NCI-H510A treated with DMSO at 0.1 percent for 48 hours (cell line): Measurements from ENCODE around the gene SLC4A11.
A peak's percentile ranks its signal among the peaks of the same experiment; 100 is the strongest.
"Not testable (repeated sequence)": the region's sequence is repeated elsewhere in the genome, so short reads cannot be mapped to it uniquely, and the experiment has no call there.

Source experiments
- DNase-seq: peaks from one replicate; lab custom pipeline; 2025; lab: John Stamatoyannopoulos, UW

Gene SLC4A11

DNA sequence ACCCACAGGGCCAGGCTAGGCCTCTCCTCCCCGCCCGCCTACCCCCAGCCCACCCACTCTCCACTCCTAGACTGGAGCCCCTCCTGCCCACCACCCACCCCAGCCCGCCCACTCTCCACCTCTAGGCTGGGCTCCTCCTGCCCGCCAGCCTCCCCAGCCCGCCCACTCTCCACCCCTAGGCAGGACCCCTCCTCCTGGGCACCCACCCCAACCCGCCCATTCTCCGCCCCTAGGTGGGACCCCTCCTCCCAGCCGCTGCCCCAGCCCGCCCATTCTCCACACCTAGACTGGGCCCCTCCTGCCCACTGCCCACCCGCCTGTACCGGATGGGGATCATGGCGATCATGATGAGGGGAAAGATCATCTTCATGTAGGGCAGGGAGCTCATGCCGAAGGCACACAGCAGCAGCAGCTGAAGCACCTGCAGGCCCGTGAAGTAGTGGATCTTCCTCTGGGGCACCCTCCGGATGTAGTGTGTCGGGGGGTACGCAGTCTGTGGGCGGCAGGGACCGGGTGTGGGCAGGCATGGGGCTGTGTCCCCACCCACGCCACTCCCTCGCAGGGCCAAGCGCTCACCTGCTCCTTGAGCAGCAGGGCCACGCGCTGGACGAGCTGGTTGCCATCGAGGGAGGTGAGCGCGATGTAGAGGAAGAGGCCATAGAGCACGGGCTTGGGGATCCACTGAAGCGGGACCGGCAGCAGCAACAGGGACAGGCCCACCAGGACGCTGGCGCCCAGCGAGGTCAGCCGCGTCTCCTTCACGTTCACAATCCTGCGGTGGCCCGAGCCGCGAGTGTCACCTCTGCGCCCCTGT, 10.8 kb downstream of the SLC4A11 start:
- no peak for DNase-seq

DNA sequence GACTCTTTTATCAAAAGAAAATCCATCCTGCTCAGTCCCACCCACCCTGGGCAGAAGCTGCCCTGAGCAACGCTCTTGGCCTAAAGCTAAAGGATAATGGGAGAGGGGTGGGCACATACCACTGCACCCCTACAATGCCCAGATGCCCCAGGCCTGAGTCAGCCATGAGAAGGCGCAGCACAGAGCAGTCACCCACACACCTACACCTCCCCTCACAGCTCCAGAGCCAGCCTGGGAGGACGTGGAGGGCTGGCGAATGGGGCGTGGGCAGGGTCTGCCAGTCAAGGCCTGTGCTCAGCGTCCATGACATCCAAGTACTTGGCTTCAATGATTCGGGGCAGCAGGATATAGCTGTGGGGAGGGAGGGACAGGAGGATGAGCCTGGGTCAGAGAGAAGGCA, 11.5 kb downstream of the SLC4A11 start:
- no peak for DNase-seq

DNA sequence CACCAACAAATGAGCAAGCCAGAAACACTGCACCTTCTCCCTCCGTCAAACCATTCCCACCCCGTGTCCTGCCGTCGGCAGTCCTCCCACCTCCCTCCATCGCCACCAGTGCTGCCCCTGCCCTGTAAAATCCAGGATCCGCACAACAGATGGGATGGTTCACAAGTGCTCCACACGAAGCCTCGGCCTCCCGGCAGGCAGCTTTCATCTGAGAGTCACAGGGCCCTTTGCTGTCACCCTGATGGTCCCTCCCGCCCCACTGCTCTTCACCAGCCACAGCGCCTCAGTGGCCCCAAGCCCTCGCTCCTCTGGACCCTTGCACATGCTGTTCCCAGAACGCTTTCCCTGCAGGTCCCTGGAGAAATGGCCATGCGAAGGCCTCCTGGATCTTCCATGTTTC, 12.1 kb downstream of the SLC4A11 start:
- no peak for DNase-seq

DNA sequence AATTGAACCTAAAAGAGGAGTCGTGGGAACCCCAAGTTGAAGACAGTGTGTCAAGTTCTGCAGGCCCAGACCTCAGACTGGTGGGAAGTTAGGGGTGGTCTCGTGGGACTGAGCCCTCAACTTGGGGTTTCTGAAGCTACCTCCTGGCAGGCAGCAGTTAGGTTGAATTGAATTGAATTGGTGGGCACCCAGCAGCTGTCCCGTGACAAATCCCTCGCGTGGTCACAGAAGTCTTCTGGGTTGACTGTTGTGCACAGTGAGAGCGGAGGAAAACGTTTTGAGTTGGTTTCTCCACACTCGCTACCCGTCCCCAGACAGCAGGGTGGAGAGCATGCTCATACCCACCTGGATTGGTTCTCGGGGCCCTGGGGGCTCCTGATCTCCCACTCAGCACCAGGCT, 12.9 kb downstream of the SLC4A11 start:
- no peak for DNase-seq

DNA sequence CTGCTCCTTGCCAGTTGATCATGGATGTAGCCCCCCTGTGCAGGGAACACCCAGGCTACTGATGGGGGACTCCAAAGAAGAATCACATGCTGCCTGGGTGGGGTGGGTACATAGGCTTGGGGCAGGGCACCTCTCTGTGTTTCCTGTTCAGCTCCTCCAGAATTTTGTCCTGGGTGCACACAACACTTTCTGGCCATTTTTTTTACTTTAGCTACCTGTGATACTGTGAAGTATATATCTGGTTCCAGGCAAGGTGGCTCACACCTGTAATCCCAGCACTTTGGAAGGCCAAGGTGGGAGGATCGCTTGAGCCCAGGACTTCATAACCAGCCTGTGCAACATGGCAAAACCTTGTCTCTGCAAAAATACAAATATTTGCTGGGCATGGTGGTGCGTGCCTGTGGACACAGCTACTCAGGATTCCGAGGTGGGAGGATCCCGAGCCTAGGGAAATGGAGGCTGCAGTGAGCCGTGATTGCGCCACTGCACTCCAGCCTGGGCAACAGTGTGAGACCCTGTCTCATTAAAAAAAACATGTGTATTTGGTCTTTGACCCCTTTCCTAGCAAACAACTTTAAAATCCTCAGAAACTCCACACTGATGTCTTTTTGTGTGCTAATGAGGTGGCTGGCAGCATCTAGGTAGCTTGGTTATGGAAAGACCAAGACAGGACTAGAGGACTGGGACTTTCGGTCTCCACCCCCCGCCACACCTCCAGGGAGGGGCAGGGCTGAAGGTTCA, 14.1 kb downstream of the SLC4A11 start:
- peak; percentile 38 for DNase-seq

DNA sequence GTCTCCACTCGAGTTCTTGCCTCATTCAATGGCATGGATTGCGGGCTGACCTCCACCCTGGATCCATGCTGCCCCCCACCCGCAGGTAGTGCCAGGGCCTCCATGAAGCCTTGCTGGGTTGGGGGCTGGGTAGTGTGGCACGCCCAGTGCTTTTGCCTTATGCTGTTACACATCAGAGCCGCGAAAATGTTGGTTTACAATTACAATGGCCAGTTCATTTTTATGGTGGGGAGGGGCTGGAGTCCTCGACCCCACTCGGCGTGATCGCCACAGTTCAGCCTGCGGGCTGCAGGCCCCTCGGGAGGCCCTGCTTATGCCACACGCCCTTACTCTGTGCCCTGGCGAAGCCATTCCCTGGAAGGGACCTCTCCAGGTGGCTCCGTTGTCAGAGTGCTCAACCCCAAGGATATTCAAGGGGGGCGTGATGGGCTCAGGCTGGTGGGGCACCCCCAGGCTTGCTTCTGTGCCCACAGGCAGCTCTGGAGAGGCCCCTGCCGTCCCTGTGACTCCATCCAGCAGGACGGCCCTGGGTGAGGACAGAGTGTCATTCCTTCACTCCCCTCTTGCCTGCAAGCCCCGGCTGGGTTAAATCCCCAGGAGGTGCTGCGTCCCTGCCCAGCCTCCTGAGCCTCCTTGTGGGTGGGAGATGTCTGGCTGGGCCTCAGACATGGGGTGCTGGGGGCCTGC, 14.9 kb downstream of the SLC4A11 start:
- DNase-seq: no peak

DNA sequence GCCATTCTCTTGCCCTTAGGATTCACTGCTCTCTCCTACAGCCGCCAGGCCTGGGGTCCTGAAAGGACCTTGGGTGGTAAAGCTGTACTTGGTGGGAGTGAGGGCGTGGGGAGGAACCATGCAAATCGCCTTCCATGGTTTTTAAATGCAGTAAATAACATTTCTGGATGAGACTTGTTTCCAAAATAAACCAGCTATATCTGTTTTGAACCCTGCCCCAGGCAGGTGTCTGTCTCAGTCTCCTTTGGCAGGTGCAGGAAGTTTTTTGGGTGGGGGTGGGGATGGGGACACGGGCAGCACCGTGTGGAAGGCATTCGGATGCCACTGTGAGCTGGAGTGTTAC, 15.4 kb downstream of the SLC4A11 start:
- no peak for DNase-seq

DNA sequence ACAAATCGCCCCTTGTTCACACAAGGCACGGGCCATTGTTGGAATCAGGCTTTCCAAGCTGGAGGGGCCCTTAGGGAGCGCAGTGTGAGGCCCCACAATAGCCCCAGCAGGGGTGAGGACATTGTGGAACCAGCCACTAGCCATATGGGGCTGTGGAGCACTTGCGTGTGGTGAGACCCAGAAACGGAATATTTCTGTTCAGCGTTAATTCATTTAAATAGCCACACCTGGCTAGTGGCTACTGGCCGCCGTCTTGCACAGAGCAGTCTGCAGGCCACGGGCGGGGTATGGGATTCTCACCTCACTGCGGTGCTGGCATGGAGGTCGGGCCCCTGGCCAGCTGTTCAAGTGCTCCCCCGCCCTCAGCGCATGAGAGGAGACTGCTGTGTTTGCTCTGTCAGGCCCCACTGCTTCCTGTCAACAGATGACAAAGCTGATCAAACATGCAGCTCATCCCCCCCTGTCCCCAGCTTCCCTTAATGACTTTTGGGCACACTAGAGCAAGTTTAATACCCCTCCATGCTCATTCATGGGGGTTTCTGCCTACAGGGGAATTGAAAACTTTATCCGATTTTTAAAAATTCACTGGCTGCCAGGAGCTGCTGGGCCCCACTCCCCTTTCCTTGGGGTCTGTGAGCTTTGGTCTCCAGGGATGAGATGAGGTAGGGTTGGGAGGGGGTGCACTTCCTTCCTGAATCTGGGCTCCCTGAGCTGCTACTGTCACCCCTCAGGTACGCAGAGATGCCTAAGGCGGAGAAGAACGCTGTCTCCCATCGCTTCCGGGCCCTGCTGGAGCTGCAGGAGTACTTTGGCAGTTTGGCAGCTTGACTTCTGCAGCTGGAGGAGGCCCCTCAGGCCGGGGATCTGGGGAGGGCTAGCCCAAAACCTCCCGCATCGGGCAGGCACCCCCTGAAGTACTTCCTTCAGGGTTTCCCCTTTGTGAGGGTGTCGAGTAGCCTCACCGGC, 16.1 kb downstream of the SLC4A11 start:
- DNase-seq: peak; percentile 99

DNA sequence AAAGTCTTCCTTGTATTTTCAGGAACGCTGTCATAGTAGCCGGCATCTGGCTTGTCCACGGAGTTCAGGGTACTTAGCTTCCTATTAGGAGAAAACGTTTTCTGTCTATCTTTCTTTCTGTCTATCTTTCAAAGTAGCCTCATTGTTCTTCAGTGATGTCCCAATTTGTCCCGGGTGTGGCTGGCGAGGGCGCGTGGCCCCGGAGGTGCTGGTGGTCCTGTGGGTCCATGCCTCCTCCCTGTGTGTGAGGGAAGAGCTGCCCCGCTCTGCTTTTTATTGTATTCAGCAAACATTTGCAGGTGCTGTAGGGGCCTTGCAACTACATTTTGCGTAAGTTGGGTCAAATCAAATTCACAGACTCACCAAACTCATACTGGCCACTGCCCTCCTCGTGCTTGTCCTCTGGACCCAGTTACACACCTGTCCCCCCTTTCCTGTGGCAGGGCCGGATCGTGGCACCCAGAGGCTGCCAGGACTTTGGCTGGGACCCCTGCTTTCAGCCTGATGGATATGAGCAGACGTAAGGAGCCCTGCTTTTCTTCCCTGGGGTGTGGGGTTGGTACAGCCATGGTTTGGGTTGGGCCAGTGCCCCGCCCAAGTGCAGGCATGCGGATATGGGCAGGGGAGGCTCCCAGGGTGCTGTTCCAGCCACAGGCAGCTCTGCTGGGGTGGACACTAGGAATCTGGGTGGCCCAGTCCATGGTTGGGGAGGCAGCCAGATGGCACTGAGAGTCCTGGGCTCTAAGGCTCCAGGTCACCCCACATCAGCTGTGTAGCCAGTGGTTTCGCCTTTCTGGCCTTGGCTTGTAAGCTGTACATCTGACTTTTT, 17.4 kb downstream of the SLC4A11 start:
- peak; percentile 69 for DNase-seq

DNA sequence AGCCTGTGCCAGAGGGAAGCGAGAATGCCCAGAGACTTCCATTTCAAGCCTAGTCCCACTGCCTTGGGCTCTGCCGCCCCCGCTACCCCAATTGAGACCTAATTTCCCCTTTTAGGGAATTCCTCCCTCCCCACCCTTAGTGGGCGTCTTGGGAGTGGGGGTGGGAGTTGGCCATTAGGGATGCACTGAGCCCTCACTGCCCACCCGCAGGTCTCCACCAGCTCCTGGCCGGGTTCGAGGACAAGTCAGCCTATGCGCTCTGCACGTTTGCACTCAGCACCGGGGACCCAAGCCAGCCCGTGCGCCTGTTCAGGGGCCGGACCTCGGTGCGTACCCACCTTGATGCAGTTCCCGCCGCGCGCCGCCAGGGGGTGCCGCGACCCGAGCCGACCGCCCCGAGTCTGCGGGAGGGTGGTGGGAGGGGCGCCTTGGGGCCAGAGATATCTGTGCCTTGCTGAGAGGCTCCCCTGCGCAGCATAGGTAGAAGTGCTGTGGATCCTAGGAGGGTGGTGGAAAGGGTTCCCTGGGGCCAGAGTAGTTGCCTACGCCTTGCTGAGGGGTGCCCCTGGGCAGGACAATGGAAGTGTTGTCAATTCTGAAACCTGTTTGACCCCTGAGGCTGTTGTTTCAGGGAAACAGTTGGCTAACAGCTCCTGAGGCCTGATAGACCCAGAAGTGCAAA, 20.5 kb downstream of the SLC4A11 start:
- DNase-seq: peak; percentile 81

DNA sequence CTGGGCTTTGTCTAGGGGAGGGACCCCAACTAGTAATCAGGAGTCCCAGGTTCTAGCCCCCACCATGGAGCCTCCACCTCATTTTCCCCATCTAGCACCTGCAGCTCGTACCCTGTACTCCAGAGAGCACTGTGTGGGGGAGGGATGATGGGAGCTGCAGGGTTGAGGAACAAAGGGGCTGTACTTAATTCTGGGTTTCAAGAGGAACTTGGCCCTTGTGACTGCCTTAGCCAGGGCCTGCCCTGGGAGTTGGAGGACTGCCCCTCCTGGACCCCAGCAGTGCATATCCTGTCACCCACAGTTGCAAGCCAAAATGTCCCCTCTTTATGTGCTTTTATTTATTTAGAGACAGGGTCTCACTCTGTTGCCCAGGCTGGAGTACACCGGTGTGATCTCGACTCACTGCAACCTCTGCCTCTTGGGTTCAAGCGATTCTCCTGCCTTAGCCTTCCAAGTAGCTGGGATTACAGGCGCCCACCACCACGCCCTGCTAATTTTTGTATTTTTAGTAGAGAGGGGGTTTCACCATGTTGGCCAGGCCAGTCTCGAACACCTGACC, 23.6 kb downstream of the SLC4A11 start:
- not testable (repeated sequence) for DNase-seq

DNA sequence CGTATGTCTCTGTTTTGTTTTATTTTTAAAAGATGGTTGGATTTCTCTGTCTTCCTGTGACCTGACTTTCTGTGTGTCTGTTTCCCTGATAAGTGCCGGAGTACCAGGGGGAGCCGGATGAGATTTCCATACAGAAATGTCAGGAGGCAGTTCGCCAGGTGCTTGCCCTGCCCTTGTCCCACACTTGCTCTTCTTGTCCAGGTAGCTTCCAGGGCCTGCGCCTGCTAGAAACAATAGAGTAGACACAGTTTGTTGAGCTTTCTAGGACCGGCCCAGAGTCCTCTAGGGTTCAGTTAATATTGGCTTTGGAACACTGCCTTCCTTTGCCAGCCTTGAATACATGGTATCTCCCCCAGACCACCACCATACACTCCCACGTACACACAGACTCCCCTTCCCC, 25.8 kb downstream of the SLC4A11 start:
- DNase-seq: no peak

DNA sequence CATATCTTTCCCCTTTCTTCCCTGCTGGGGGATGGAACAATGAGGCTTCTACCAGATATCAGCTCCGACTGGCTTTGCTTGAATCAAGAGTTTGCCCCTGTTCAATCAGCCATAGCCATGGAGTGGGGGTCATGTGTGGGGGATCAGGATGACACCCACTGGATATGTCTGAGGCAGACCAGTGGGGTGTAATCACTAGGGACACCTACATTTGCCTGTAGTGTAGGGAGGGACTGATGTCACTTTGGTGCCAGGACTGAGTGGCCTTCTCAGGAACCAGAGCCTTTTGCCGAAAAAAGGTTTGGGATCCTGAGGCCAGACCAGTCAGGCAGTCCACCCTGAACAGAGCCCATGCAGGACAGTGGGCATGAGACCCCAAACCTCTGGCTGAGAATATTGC, 28.6 kb downstream of the SLC4A11 start:
- DNase-seq: no peak

DNA sequence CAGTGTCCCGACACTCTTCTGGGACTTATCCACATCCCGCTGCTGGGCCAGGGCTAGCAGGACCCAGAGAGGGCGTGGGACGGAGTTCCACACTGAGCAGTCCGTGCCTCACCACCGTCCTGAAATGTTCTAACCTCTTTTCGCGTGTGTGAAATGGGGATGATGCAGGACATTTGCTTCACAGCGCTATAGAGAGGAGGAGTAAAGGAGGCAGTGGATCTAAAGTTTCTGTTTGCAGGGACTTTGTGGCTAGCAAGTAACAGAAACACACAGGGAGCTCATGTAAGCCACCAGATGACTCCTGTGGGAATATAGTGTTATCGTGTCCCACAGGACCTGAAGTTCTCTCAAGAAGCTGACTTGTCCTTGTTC, 29.1 kb downstream of the SLC4A11 start:
- DNase-seq: no peak

DNA sequence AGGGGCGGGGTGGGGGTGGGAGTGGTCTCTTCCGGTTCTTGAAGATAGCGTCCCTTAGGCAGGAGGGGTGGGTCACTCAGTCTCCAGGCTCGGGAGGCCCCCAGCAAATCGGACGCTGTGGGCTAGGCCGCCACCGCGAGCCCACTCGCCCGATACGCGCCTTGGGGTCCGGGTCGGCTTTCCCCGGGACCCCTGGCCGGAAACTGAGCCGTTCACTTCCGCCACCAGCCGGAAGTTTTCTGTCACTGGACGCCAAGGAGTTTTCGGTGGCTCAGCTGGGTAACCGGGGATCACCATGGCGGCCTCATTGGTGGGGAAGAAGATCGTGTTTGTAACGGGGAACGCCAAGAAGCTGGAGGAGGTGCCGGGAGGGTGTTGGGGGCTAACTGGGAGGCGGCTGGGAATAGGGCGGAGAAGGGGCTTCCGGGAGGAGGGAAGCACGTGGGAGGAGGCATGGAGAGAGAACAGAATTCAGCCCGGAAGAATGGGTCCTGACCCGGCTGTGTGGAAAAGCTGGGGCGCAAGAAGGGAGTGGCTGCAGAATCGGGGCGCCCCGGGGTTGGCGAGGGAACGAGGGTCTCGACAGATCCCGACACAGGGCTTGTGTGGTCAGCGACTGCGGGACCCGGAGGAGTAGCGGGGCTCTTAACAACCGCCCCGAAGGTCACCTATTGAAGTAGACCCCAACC, 29.6 kb downstream of the SLC4A11 start, which contains the start of gene ITPA:
Gene ITPA, plus strand, starts transcription at position 242 of the 689 bp plus-strand sequence. Its CDS starts 54 bp downstream, at position 296.
- DNase-seq: peak; percentile 43

DNA sequence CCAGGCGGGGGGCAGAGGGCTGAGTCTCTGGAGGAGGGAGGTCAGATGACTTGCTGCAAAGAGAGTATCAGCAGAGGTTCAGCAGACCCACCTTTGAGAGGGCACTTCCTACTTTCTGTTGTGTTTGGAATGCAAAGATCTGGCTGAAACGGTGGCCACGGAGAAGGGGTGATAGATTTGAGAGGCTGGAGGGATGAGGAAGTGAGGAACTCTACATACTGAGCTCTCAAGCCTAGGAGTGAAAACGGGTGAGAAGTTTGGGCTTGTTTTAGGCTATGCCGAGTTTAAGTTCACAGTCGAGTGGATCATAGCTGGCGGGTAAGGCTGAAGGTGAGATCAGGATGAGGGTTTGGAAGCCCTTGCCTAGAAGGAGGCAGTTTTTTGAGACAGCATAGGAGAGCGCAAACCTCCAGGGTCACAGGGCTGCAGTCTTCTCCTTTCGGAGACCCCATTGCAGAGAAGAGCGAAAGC, 30.2 kb downstream of the SLC4A11 start:
- DNase-seq: no peak

DNA sequence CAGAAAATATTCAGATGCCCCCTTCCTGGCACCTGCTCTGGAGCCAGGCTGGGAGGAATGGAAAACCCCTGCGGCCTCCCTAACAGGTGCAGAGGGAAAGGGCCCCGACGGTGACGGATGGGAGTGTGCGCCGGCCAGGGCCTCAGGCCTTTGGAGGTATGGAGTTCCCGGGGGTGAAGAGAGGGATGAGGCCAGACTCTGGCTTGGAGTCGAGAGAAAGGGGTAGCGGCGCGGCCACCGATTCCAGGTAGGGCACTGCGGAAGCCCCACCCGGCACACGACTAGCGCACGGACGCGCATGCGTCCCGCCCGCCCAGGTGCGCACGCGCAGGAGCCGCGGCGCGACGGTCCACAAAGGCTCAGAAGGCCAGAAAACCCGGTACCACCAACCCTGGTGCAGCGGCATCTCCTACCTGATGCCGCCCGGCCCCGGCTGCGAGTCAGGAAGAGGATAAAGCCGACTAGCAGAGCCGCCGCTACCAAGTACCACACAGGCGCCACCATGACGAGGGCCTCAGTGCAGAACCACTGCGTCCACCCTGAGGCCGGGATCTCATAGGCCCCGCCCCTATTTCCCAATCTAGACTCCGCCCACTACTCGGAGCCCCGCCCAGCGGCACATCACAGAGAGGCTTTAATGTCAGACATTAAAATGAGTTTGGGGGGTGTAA, 34.7 kb downstream of the SLC4A11 start, which contains the start of gene DDRGK1:
Gene DDRGK1, minus strand, starts transcription at position 559 of the 671 bp plus-strand sequence. Its CDS starts 55 bp downstream, at position 504.
- peak; percentile 97 for DNase-seq
